ENCODE results near the gene PRR20D.
"Not testable (repeated sequence)": the region's sequence is repeated elsewhere in the genome, so short reads cannot be mapped to it uniquely, and the experiment has no call there.

The PRR20D gene

DNA sequence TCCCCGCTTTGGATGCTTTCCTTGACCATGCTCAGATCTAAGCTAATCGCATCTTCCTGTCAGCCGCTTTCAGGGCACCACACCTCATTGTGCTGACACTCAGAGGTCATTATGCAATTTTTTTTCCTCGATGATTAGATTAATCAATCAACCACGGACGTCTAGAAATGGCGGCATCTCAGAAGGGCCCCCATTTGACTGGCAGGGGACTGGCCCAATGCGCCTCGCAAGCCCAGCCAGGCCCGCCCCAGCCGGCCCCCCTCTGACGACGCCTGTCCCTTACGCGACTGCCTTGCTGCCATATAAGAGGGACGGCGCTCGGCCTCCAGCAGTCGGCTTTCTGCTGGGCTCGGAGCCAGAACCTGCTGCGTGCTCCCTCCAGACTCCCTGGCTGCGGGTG lies at the start of gene PRR20D:
TSS of gene PRR20D (plus strand) at position 301 of the 400 bp plus-strand sequence. CDS start 387 bp downstream, outside the sequence.
- not testable (repeated sequence) for DNase-seq

DNA sequence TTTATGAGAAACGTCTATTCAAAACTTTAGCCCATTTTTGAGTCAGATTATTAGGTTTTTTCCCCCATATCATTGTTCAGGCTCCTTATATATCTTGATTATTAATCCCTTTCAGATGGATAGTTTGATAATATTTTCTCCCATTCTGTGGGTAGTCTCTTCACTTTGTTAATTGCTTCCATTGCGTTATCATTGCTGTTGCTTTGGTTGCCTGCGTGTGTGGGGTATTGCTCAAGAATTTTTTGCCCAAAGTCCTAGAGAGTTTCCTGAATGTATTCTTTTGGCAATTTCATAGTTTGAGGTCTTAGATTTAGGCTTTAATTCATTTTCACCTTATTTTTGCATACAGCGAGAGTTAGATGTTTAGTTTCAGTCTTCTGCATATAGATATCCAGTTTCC lies 45.5 kb upstream of the PRR20D start:
- no peak for DNase-seq

DNA sequence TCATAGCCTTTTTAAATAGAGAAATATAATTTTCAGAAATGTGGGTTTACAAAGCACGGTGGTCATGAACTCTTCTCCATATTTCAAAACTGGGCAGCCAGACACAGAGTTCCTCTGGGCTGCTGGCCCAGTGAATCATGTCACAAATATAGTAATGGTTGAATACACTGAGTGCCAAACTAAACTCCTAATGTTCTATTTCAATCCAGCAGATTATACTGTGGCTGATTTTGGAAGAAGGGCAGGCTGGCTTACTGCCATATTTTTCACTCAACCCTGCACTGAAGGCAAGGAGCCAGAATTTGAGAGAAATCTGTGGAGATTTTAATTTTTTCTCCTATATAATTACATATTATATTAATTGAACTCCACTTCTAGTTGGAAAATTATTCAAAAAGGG lies 36.8 kb upstream of the PRR20D start:
- no peak for DNase-seq

DNA sequence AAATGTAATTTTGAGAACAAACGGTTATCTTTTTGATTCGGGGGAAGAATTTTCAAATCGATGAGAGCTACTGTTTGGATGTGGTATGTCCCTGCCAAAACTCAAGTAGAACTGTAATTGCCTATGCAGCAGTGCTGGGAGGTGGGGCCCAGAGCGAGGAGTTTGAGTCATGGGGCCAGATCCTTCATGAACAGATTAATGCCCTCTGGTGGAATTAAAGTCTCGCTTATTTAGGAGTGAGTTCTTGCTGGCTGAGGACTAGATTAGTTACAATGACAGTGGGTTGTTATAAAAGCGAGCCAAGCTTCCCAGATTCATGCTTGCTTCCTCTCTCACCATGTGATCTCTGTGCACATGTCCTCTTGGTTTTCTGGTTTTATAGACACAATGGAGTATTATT lies 31.5 kb upstream of the PRR20D start:
- DNase-seq, result no peak

DNA sequence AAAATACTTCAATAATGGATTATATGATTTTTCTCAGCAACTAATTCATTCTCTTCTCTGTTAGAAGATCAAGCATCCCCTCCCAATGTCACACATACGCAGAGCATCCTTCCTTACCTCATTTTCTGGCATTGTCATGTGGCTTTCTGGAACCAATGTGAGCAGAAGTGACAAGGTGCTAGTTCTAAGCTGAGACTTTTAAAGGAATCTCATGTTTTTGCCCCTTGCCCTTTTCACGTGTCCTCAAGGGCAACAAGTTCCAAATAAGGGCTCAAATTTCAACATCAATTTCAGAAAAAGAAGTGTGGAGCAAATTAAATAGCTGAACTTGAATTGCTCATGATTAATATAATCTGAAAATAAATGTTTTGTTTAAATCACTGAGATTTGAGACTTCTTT lies 24.3 kb upstream of the PRR20D start:
- DNase-seq, result no peak

DNA sequence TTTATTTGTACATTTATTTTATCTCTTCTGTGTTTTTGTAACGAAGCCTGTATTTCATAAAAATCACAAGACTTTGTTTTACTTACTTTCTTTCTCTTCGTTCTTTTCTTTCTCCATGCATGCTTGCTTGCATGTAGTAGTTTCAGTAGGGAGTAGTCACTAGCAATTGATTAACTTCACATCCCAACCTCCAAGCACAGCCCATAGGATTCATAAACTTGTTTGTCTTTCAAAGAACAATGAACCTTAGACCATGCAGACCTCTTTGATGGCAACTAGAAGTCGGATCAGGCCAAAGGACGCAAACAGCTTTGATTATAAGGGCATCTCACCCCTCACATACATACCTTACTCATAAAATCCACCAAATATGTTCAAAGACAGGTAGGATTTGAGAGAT lies 22.8 kb upstream of the PRR20D start:
- DNase-seq, result no peak

DNA sequence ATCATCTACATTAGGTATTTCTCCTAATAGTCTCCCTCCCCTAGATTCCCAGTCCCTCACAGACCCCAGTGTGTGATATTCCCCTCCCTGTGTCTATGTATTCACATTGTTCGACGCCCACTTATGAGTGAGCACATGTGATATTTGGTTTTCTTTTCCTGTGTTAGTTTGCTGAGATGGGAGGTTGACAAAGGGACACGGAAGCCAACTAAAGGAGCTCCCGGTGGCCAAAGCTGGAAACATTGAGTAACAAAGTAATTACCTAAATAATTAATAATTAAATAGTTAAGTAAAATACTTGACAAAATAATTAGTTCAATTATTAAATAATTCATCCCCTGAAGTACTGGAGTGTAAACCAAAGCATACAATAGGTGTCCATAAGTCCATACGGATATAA lies 21.4 kb upstream of the PRR20D start:
- no peak for DNase-seq

DNA sequence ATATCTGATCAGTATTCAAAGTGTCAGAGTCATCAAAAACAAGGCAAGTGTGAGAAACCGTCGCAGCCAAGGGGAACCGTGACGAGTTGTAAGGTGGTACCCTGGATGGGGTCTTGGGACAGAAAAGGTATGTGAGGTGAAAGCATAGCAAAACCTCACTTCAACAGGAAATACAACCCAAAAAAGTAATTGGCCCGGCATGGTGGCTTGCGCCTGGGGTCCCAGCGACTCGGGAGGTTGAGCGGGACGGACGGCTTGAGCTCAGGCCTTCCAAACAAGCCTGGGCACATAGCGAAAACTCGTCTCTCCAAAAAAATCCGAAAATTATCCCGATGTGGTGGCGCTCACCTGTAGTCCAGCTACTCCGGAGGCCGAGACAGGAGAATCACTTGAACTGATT lies 20.7 kb upstream of the PRR20D start:
- not testable (repeated sequence) for DNase-seq

DNA sequence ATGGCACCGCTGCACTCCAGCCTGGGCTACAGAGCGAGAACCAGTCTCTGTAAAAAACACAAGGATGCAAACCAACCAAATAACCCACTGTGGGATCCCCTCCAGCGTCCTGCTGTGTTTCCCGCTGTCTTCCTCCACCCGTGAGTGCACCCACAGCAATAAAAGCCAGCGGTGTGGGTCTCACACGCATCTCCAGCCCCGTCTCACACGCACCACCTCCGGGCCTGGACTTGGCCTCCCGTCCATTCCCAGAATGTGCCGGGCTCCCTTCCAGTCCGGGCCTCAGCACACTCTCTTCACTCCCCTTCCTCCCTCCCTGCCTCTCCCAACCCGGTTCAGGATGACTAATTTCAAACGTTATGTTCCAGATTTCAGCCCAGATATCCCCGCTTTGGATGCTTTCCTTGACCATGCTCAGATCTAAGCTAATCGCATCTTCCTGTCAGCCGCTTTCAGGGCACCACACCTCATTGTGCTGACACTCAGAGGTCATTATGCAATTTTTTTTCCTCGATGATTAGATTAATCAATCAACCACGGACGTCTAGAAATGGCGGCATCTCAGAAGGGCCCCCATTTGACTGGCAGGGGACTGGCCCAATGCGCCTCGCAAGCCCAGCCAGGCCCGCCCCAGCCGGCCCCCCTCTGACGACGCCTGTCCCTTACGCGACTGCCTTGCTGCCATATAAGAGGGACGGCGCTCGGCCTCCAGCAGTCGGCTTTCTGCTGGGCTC lies 20.0 kb upstream of the PRR20D start, which contains the start of gene PRR20A:
TSS of gene PRR20A (plus strand) at position 684 of the 734 bp plus-strand sequence. CDS start 387 bp downstream, outside the sequence.
- DNase-seq, result not testable (repeated sequence)

DNA sequence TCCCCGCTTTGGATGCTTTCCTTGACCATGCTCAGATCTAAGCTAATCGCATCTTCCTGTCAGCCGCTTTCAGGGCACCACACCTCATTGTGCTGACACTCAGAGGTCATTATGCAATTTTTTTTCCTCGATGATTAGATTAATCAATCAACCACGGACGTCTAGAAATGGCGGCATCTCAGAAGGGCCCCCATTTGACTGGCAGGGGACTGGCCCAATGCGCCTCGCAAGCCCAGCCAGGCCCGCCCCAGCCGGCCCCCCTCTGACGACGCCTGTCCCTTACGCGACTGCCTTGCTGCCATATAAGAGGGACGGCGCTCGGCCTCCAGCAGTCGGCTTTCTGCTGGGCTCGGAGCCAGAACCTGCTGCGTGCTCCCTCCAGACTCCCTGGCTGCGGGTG lies 13.2 kb upstream of the PRR20D start, which contains the start of gene PRR20B:
TSS of gene PRR20B (plus strand) at position 301 of the 400 bp plus-strand sequence. CDS start 387 bp downstream, outside the sequence.
- not testable (repeated sequence) for DNase-seq

DNA sequence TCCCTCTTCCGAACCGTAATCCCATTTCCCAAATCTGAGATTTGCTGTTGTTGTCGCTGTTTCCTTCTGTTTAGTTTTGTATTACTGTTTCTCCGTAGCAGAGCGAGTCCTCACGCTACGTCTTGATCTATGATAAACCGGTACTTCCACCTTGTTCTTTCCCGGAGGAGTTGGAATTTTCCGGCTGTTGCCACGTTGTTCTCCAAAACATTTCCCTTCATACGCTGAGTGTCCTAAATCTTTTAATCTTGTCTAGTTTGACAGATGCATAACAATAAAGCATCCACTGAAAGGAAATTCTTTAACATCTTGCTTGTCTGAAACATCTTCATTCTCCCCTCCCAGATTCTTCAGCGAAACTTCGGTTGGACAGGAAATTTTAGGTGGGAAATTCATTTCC lies 12.3 kb upstream of the PRR20D start:
- DNase-seq, result not testable (repeated sequence)

DNA sequence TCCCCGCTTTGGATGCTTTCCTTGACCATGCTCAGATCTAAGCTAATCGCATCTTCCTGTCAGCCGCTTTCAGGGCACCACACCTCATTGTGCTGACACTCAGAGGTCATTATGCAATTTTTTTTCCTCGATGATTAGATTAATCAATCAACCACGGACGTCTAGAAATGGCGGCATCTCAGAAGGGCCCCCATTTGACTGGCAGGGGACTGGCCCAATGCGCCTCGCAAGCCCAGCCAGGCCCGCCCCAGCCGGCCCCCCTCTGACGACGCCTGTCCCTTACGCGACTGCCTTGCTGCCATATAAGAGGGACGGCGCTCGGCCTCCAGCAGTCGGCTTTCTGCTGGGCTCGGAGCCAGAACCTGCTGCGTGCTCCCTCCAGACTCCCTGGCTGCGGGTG lies 6.7 kb upstream of the PRR20D start, which contains the start of gene PRR20C:
TSS of gene PRR20C (plus strand) at position 301 of the 400 bp plus-strand sequence. CDS start 387 bp downstream, outside the sequence.
- DNase-seq, result not testable (repeated sequence)

DNA sequence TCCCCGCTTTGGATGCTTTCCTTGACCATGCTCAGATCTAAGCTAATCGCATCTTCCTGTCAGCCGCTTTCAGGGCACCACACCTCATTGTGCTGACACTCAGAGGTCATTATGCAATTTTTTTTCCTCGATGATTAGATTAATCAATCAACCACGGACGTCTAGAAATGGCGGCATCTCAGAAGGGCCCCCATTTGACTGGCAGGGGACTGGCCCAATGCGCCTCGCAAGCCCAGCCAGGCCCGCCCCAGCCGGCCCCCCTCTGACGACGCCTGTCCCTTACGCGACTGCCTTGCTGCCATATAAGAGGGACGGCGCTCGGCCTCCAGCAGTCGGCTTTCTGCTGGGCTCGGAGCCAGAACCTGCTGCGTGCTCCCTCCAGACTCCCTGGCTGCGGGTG lies 6.5 kb downstream of the PRR20D start, which contains the start of gene PRR20E:
TSS of gene PRR20E (plus strand) at position 301 of the 400 bp plus-strand sequence. CDS start 387 bp downstream, outside the sequence.
- not testable (repeated sequence) for DNase-seq

DNA sequence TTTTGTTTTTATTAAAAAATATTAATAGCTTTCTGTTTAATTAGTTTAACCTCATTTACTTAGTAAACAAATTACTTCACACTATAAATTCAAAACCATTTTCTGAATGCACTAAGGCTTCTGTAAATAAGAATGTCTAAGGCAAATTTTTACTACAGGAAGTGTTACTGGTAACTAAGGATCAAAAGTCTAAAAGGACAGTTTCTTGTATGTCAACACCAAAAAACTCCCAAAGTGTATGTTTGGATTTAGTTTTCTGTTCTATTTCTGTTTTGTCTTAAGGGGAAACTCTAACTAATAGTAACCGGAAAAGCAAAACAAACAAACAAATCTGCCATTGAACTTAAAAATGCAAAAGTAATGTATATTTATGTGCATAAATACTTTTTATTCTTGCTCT lies 31.2 kb downstream of the PRR20D start:
- no peak for DNase-seq

DNA sequence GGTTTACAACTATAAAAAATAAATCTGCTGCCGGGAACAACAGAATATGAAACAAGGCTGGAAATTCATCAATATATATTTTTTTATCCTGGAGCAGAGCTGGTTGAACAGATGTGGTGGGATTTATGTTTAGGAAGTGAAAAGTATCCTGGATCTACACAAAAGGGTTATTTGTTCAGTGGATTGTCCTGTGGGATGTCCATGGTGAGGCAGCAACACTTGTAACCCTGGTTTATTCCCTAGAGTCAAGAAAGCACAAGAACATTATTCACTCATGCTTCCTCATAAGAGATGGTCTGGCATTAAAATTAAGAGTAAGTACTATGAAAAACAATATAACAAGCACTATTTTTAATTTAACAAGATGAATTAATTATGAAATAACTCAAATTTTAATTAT lies 52.6 kb downstream of the PRR20D start:
- DNase-seq, result no peak
